ENCODE data around the gene KCNH3. TPM values are rescaled to one million over a fixed set of nuclear protein-coding genes. Genes with fewer than 3 reads are reported as not detected.

Gene KCNH3
- total and polyA plus RNA-seq, 2 of the 13 experiments (the other 11 are each of a cell fraction or from before 2014, with no cell fraction given) = 0.01 to 0.07 TPM

- no peak for TF ChIP-seq ZNF512B (CRISPR knock-in tag; IDR thresholded peaks at IDR 0.05; ENCODE audit: borderline replicate concordance)
Measured at GRCh38 chr12:49580572-49581535, 42.0 kb downstream of the KCNH3 start (continued).

DNA sequence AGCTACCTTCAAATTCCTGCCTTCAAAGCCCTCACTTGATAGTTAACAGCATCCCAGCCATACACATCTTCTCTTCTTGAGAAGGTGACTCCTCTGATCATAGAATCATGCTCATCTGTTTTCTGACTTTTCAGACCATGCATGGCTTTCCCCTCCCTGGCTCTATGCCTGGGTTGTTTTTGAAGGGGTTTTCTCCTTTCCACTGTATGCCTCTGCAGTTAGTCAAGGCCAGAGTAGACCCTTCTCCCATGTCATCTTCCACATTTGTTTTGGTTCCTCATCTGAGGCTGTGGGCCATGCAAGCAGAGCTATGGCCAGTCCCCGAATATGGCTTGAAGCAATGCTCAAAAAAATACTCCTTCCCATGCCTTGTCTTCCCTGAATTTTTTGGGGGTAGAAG is 43.4 kb downstream of the KCNH3 start:
- intact Hi-C loops (cut with micrococcal nuclease; ENCODE audit: unreplicated experiment) = no loop called here
- ChIA-PET POLR2A (interaction anchor here (1.0 kb wide), 1 partner anchor 11 kb away, joined by 3 read pairs; no protein-coding TSS in a partner anchor), CTCF (ENCODE audit: low intra/inter-chr PET ratio, low total read pairs) (no interaction called here)
- DNase-seq (ENCODE audit: low spot score) (no peak), FAIRE-seq (no peak), ATAC-seq (no peak)
- H3K9ac ChIP-seq (ENCODE audit: insufficient read depth, low read depth, low read length) = no peak overlapping the region
- no peaks in the 10 kb centered on the region for H3K27me3 ChIP-seq (ENCODE audit: control insufficient read depth in 1 of 2, insufficient read depth in 2 of 2, low read length in 2 of 2)
- no peak overlapping the region for H3K4me3 ChIP-seq (replicated peaks in 1 of 3; ENCODE audit: insufficient read depth in 1 of 3, low read depth in 2 of 3, low read length in 3 of 3)
- no peaks in the 10 kb centered on the region for H4K20me1 ChIP-seq (ENCODE audit: insufficient read depth, low read length)
- no peak overlapping the region for H3K27ac ChIP-seq (ENCODE audit: extremely low read length, insufficient read depth, low read length)
- H3K4me1 ChIP-seq (ENCODE audit: insufficient read depth, low read length) = peaks cover 25% of the 10 kb centered on the region
- no peaks in the 10 kb centered on the region for H3K79me2 ChIP-seq (ENCODE audit: insufficient read depth, low read length)
- 89% methylated on average over 1 of the region's 1 CpG for WGBS (ENCODE audit: low lambda C conversion rate)
- peaks cover 6 to 13% of the 10 kb centered on the region in 2 experiments; a peak in 4 of 5 replicates for H3K36me3 ChIP-seq (replicated peaks in 1 of 2; ENCODE audit: control insufficient read depth in 1 of 2, insufficient read depth in 2 of 2, low read length in 2 of 2)
- no peak overlapping the region for H2AFZ ChIP-seq (ENCODE audit: low read length)
- no peak overlapping the region for H3K4me2 ChIP-seq (ENCODE audit: low read depth, low read length)
- no peaks in the 10 kb centered on the region for H3K9me3 ChIP-seq (ENCODE audit: low read length)
- BruUV-seq (replicated peaks) = no TSS peak
- in situ Hi-C loops (cut with HindIII; ENCODE audit: extremely low pct_ligation_motif_present, low pct_unique_long_range_greater_than_20kb) = no loop called here
- TF ChIP-seq ATAD3A (CRISPR knock-in tag; IDR thresholded peaks at IDR 0.05) (no peak), HOXA5 (CRISPR knock-in tag; IDR thresholded peaks at IDR 0.05) (no peak), ZNF350 (CRISPR knock-in tag; IDR thresholded peaks at IDR 0.05; ENCODE audit: borderline replicate concordance, low read depth) (no peak), E2F1 (CRISPR knock-in tag; IDR thresholded peaks at IDR 0.05) (no peak), NBN (conservative IDR thresholded peaks at IDR 0.05) (no peak), ZNF597 (CRISPR knock-in tag; IDR thresholded peaks at IDR 0.05) (no peak), HCFC1 (IDR thresholded peaks at IDR 0.05; ENCODE audit: low read depth, low read length) (no peak), SNAPC2 (CRISPR knock-in tag; IDR thresholded peaks at IDR 0.05) (no peak), IKZF4 (CRISPR knock-in tag; IDR thresholded peaks at IDR 0.05; ENCODE audit: borderline replicate concordance, low read depth, not compliant biosample characterization) (no peak), ZNF777 (CRISPR knock-in tag; IDR thresholded peaks at IDR 0.05) (no peak), ZNF33B (CRISPR knock-in tag; IDR thresholded peaks at IDR 0.05) (no peak), GTF2F1 (IDR thresholded peaks at IDR 0.05; ENCODE audit: low read length) (no peak)

Measured in HepG2 (cell line).